HepG2 (cell line): ENCODE data around the gene CDC37. TPM values are rescaled to one million over a fixed set of nuclear protein-coding genes. Genes with fewer than 3 reads are reported as not detected.

ENCODE experiments used
- ATAC-seq: fragments of 200-7000 bp; cut with Tn5 transposase; 3 replicates; pipeline ENCODE4 v1.9.1; 2020; ENCODE audit warnings: mild to moderate bottlenecking, moderate library complexity
- BruUV-seq: library from RNA; stranded (reverse); fragments of 400-500 nt; replicated peaks from 2 replicates; lab custom pipeline; 2021; lab: Mats Ljungman, UMichigan
- CTCF ChIA-PET: fragments of 300-600 bp; formaldehyde crosslinking; extraction: SDS; loops from one replicate; lab custom pipeline; 2021; ENCODE audit warnings: low total read pairs, inconsistent platforms, low intra/inter-chr PET ratio; lab: Yijun Ruan, JAX
- POLR2A ChIA-PET: fragments of 350-600 bp; sonication (Branson Sonifier 250); formaldehyde crosslinking; loops from one replicate; lab custom pipeline; 2020; ENCODE audit warnings: antibody characterized with exemption, inconsistent platforms; lab: Yijun Ruan, JAX
- DNase-seq: peaks from one replicate; pipeline ENCODE4 v3.0.0-alpha.2; 2015; ENCODE audit warnings: low spot score
- FAIRE-seq: peaks from 3 replicates; lab custom pipeline; 2011; peaks lifted over from hg19 to GRCh38; lab: Jason Lieb, UNC
- H2AFZ ChIP-seq: one replicate; pipeline ENCODE4 v1.6.1; 2011; ENCODE audit warnings: low read length, inconsistent platforms
- H3K27ac ChIP-seq: fragments of 300-600 bp; 3 replicates; pipeline ENCODE4 v1.8.0; 2011; ENCODE audit warnings: mixed run types, mild to moderate bottlenecking, mixed read lengths, low read length, inconsistent platforms; ENCODE audit not compliant: insufficient read depth; ENCODE audit errors: extremely low read length
- H3K27me3 ChIP-seq, 2 experiments: fragments of 200-600 bp in 1 of 2; 2 replicates in 1 of 2; 3 replicates in 1 of 2; pipeline versions ENCODE4 v1.6.0 to v1.8.0; 2011; ENCODE audit warnings: low read length in 2 of 2, mild to moderate bottlenecking in 2 of 2, moderate library complexity in 2 of 2, inconsistent platforms in 1 of 2; ENCODE audit not compliant: insufficient read depth in 2 of 2, control insufficient read depth in 1 of 2
- H3K36me3 ChIP-seq, 2 experiments: fragments of 200-600 bp in 1 of 2; replicated peaks in 1 of 2; 2 replicates in 1 of 2; 3 replicates in 1 of 2; pipeline versions ENCODE4 v1.5.1 to v1.8.0; 2011; ENCODE audit warnings: low read length in 2 of 2, inconsistent platforms in 1 of 2; ENCODE audit not compliant: insufficient read depth in 2 of 2, control insufficient read depth in 1 of 2
- H3K4me1 ChIP-seq: 2 replicates; pipeline ENCODE4 v1.5.1; 2012; ENCODE audit warnings: low read length, inconsistent platforms; ENCODE audit not compliant: insufficient read depth
- H3K4me2 ChIP-seq: 2 replicates; pipeline ENCODE4 v1.6.0; 2011; ENCODE audit warnings: low read depth, low read length, inconsistent platforms
- H3K4me3 ChIP-seq, 3 experiments: fragments of 200-600 bp in 1 of 3; sonication (generic), shearing (Covaris generic) in 1 of 3; replicated peaks in 1 of 3; 2 replicates each; pipeline ENCODE4 v1.5.1; 2011 to 2016; ENCODE audit warnings: low read length in 3 of 3, inconsistent platforms in 2 of 3, low read depth in 2 of 3, mild to moderate bottlenecking in 2 of 3, control low read depth in 1 of 3, mixed read lengths in 1 of 3; ENCODE audit not compliant: insufficient read depth in 1 of 3
- H3K79me2 ChIP-seq: one replicate; pipeline ENCODE4 v1.6.1; 2011; ENCODE audit warnings: low read length, inconsistent platforms; ENCODE audit not compliant: insufficient read depth
- H3K9ac ChIP-seq: 2 replicates; pipeline ENCODE4 v1.6.0; 2011; ENCODE audit warnings: mild to moderate bottlenecking, low read depth, low read length, inconsistent platforms; ENCODE audit not compliant: insufficient read depth
- H3K9me3 ChIP-seq: 2 replicates; pipeline ENCODE4 v1.5.1; 2012; ENCODE audit warnings: mild to moderate bottlenecking, low read length
- H4K20me1 ChIP-seq: 2 replicates; pipeline ENCODE4 v1.6.0; 2011; ENCODE audit warnings: inconsistent platforms, mild to moderate bottlenecking, low read length, moderate library complexity; ENCODE audit not compliant: insufficient read depth
- FOXA3 ChIP-seq: IDR thresholded peaks from 2 replicates; pipeline ENCODE4 v1.6.1; 2016; ENCODE audit warnings: missing genetic modification reagents, missing compliant biosample characterization
- MAZ ChIP-seq, 2 experiments: sonication (generic) in 1 of 2; formaldehyde crosslinking in 1 of 2; IDR thresholded peaks; 2 replicates each; pipeline versions ENCODE4 v1.5.0 to v1.6.1; 2012 to 2020; ENCODE audit warnings: low read depth in 2 of 2, mild to moderate bottlenecking in 2 of 2, borderline replicate concordance in 1 of 2, improper control_type of control experiment in 1 of 2, low read length in 1 of 2, missing genetic modification reagents in 1 of 2, moderate library complexity in 1 of 2
- MNT ChIP-seq: fragments of 450-650 bp; IDR thresholded peaks from 2 replicates; pipeline ENCODE4 v1.6.1; 2016
- NR0B2 ChIP-seq: sonication (generic); formaldehyde crosslinking; IDR thresholded peaks from 2 replicates; pipeline ENCODE4 v1.4.0; 2020; ENCODE audit warnings: mild to moderate bottlenecking, missing genetic modification reagents
- PBX3 ChIP-seq: sonication (generic); formaldehyde crosslinking; IDR thresholded peaks from 2 replicates; pipeline ENCODE4 v1.8.1; 2023; ENCODE audit warnings: missing genetic modification reagents, inconsistent platforms, borderline replicate concordance
- SAFB2 ChIP-seq: sonication (generic); formaldehyde crosslinking; IDR thresholded peaks from 2 replicates; pipeline ENCODE4 v1.5.1; 2020; ENCODE audit warnings: missing genetic modification reagents, low read depth, mild to moderate bottlenecking, borderline replicate concordance
- SETDB1 ChIP-seq: sonication (generic); formaldehyde crosslinking; IDR thresholded peaks from 2 replicates; pipeline ENCODE4 v1.5.1; 2020; ENCODE audit warnings: missing genetic modification reagents, mild to moderate bottlenecking, borderline replicate concordance
- SNRNP70 ChIP-seq: fragments of 200-400 bp; formaldehyde crosslinking; IDR thresholded peaks from 2 replicates; pipeline ENCODE4 v1.6.1; 2017; ENCODE audit warnings: mild to moderate bottlenecking, low read depth, low read length, moderate library complexity
- ZBTB25 ChIP-seq: IDR thresholded peaks from 2 replicates; pipeline ENCODE4 v1.6.1; 2018; ENCODE audit warnings: missing genetic modification reagents
- ZNF598 ChIP-seq: sonication (generic); formaldehyde crosslinking; IDR thresholded peaks from 2 replicates; pipeline ENCODE4 v1.5.1; 2020; ENCODE audit warnings: mild to moderate bottlenecking, missing genetic modification reagents, borderline replicate concordance
- ZNF615 ChIP-seq: sonication (generic); formaldehyde crosslinking; IDR thresholded peaks from 2 replicates; pipeline ENCODE4 v1.5.0; 2020; ENCODE audit warnings: mild to moderate bottlenecking, missing genetic modification reagents, borderline replicate concordance
- ZNF652 ChIP-seq: IDR thresholded peaks from 2 replicates; pipeline ENCODE4 v1.6.1; 2016; ENCODE audit warnings: low read depth, borderline replicate concordance
- ZNF740 ChIP-seq: sonication (generic); formaldehyde crosslinking; IDR thresholded peaks from 2 replicates; pipeline ENCODE4 v1.4.0; 2020; ENCODE audit warnings: missing genetic modification reagents
- WGBS: methylation state at CpG from one replicate; pipeline ENCODE4 v1.1.6; 2017; ENCODE audit warnings: low lambda C conversion rate; 5-methylcytosine and 5-hydroxymethylcytosine counted together
- in situ Hi-C: cut with HindIII; loops from 2 replicates; pipeline ENCODE4 v1.10.0; 2017; ENCODE audit warnings: low pct_unique_long_range_greater_than_20kb; ENCODE audit not compliant: extremely low pct_ligation_motif_present
- intact Hi-C: fragments of 100-400 bp; cut with micrococcal nuclease; formaldehyde crosslinking; loops from one replicate; pipeline ENCODE4 v1.10.0; 2022; ENCODE audit not compliant: unreplicated experiment
- polyA plus RNA-seq, 8 experiments: library from polyadenylated mRNA; depleted of rRNA in 3 of 8; stranded (reverse) in 7 of 8; unstranded in 1 of 8; fragments of >200 nt; fragmentation: Illumina TruSeq in 4 of 8; extraction: Trizol in 4 of 8; gene quantifications; 2 replicates each; pipeline versions ENCODE4 v1.2.1 to v1.2.3, GENCODE V29; 2011 to 2016; ENCODE audit warnings: low read depth in 4 of 8, missing spikeins in 1 of 8, mixed read lengths in 1 of 8; ENCODE audit not compliant: insufficient read depth in 1 of 8
- total RNA-seq, 5 experiments: library from RNA; depleted of rRNA; stranded (reverse); fragments of >200 nt; fragmentation: Illumina TruSeq; extraction: Trizol; gene quantifications; 2 replicates each; pipeline ENCODE4 v1.2.3, GENCODE V29; 2016; ENCODE audit warnings: low read depth in 1 of 5

Gene CDC37
- total and polyA plus RNA-seq, 2 of the 13 experiments (the other 11 are each of a cell fraction or from before 2014, with no cell fraction given) = 158 to 177 TPM

GRCh38 chr19:10439588-10439987, 36.2 kb upstream of the CDC37 start:
- in situ Hi-C loops = no loop called here
- Histone ChIP-seq H3K4me1 (no peaks in the 10 kb centered on the region), H3K4me2 (no peak overlapping the region), H3K27me3 (no peaks in the 10 kb centered on the region), H4K20me1 (no peaks in the 10 kb centered on the region), H2AFZ (no peak overlapping the region), H3K9ac (no peak overlapping the region), H3K36me3 (no peaks in the 10 kb centered on the region), H3K4me3 (no peak overlapping the region), H3K27ac (no peak overlapping the region), H3K9me3 (no peaks in the 10 kb centered on the region), H3K79me2 (no peaks in the 10 kb centered on the region)
- DNase-seq (no peak), FAIRE-seq (no peak), ATAC-seq (no peak)
- TF ChIP-seq SNRNP70 (no peak), MAZ (IDR thresholded peaks at IDR 0.05; ENCODE audit: borderline replicate concordance, low read depth, low read length) (no peak), MAZ (CRISPR knock-in tag; IDR thresholded peaks at IDR 0.05; ENCODE audit: low read depth) (no peak), ZNF652 (CRISPR knock-in tag) (no peak), SAFB2 (no peak), ZNF598 (no peak), ZNF615 (CRISPR knock-in tag) (no peak), PBX3 (CRISPR knock-in tag) (no peak), SETDB1 (CRISPR knock-in tag) (no peak), MNT (no peak), ZNF740 (CRISPR knock-in tag) (no peak), ZBTB25 (CRISPR knock-in tag) (no peak), FOXA3 (CRISPR knock-in tag) (no peak), NR0B2 (CRISPR knock-in tag) (no peak)
- 95% methylated on average over 5 of the region's 5 CpGs for WGBS
- intact Hi-C loops = no loop called here
- no TSS peak for BruUV-seq
- ChIA-PET CTCF (no interaction called here), POLR2A (no interaction called here)
